KBM-7 (cell line): ENCODE data around the gene KIRREL3.

Source experiments
- DNase-seq: peaks from one replicate; pipeline ENCODE4 v3.0.0-alpha.2; 2015
- in situ Hi-C: fragments of 300-500 bp; cut with MboI; formaldehyde crosslinking; loops from 2 replicates; pipeline ENCODE4 v1.14.3; 2020; ENCODE audit warnings: low sequenced_read_pairs, low pct_unique_long_range_greater_than_20kb, mixed read lengths

Gene KIRREL3

GRCh38 chr11:126522152-126522551, 478.4 kb downstream of the KIRREL3 start:
- in situ Hi-C loops: no loop called here
- no peak for DNase-seq

GRCh38 chr11:126521196-126521595, 479.4 kb downstream of the KIRREL3 start:
- no peak for DNase-seq
- in situ Hi-C loops: no loop called here

- in situ Hi-C loops: no loop called here
- no peak for DNase-seq
Measured at GRCh38 chr11:126519764-126520734, 480.5 kb downstream of the KIRREL3 start.

- no peak for DNase-seq
- in situ Hi-C loops: no loop called here
Measured at GRCh38 chr11:126518972-126519690, 481.4 kb downstream of the KIRREL3 start.

GRCh38 chr11:126518071-126518971, 482.2 kb downstream of the KIRREL3 start:
- in situ Hi-C loops: no loop called here
- DNase-seq: no peak

- DNase-seq: no peak
- in situ Hi-C loops: no loop called here
Measured at GRCh38 chr11:126515501-126515900, 485.1 kb downstream of the KIRREL3 start.

- in situ Hi-C loops: no loop called here
- no peak for DNase-seq
Measured at GRCh38 chr11:126514061-126514693, 486.4 kb downstream of the KIRREL3 start.

- DNase-seq: no peak
- in situ Hi-C loops: no loop called here
Measured at GRCh38 chr11:126512741-126513715, 487.5 kb downstream of the KIRREL3 start.

- no peak for DNase-seq
Measured at GRCh38 chr11:126512251-126512650, 488.3 kb downstream of the KIRREL3 start.

GRCh38 chr11:126511475-126512115, 489.0 kb downstream of the KIRREL3 start:
- in situ Hi-C loops: no loop called here
- DNase-seq: no peak

More at GRCh38 chr11:126512251-126512650, 488.3 kb downstream of the KIRREL3 start:
- in situ Hi-C loops: no loop called here

- in situ Hi-C loops: no loop called here
- DNase-seq: no peak
Measured at GRCh38 chr11:126510621-126511370, 489.8 kb downstream of the KIRREL3 start.

- in situ Hi-C loops: no loop called here
- DNase-seq: no peak
Measured at GRCh38 chr11:126507646-126508045, 492.9 kb downstream of the KIRREL3 start.

GRCh38 chr11:126506789-126507188, 493.8 kb downstream of the KIRREL3 start:
- in situ Hi-C loops: no loop called here

GRCh38 chr11:126502982-126503381, 497.6 kb downstream of the KIRREL3 start:
- no peak for DNase-seq
- in situ Hi-C loops: no loop called here

More at GRCh38 chr11:126506789-126507188, 493.8 kb downstream of the KIRREL3 start:
- DNase-seq: no peak

GRCh38 chr11:126502159-126502558, 498.4 kb downstream of the KIRREL3 start:
- no peak for DNase-seq
- in situ Hi-C loops: no loop called here

GRCh38 chr11:126501641-126502040, 498.9 kb downstream of the KIRREL3 start:
- in situ Hi-C loops: no loop called here
- DNase-seq: no peak
